ENCODE measurements around the gene LRRC38.
"Not testable (repeated sequence)": the region's sequence is repeated elsewhere in the genome, so short reads cannot be mapped to it uniquely, and the experiment has no call there.

Gene LRRC38, protein sequence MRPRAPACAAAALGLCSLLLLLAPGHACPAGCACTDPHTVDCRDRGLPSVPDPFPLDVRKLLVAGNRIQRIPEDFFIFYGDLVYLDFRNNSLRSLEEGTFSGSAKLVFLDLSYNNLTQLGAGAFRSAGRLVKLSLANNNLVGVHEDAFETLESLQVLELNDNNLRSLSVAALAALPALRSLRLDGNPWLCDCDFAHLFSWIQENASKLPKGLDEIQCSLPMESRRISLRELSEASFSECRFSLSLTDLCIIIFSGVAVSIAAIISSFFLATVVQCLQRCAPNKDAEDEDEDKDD

DNA sequence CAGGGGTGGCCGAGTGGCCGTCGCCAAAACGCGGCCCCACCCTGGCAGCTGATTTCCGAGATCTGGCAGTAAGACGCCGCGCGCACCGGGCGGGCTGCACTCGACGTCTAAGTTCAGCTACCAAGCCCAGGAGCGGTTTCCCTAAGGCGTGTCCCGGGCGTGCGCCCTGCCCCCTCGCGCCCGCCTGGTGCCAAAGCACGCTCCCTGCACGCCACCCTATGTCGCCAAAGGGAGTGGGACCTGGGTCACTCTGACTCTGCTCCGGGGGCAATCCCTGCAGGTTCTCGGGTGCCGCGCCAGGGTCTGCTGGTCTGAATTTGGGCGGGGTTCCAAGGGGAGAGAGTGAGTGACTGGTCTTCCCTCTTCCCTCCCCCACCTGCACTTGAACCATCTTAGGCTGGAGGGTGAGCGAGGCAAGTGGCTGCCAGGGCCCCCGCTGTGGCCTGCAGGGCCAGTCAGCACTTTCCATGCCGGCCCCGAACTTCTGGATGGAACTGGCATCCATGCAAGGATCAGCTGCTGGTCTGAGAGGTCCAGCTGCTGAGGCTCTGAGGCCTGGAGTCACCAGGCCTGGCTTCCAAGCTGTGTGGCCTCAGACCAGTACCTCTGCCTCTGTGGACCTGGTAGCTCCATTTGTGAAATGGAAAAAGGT lies at the start of gene LRRC38:
LRRC38 (minus strand) TSS at position 109 of the 652 bp plus-strand sequence. CDS start 410 bp downstream, outside the sequence.
- DNase-seq, result no peak
- in situ Hi-C loops (cut with HindIII; ENCODE audit: low pct_ligation_motif_present, low pct_unique_long_range_greater_than_20kb, low sequenced_read_pairs), result no loop called here

DNA sequence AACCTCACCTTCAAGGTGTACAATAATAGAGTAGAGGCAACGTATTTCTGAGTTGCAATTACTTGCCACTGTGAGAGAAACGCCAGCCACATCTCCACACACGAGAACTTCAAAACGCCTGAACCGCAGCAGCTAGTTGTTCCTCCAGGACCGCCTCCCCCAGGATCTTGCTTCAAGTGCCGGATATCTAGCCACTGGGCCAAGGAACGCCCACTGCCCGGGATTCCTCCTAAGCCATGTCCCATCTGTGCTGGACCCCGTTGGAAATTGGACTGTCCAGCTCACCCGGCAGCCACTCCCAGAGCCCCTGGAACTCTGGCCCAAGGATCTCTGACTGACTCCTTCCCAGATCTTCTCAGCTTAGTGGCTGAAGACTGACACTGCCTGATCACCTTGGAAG lies 49.2 kb upstream of the LRRC38 start:
- in situ Hi-C loops (cut with HindIII; ENCODE audit: low pct_ligation_motif_present, low pct_unique_long_range_greater_than_20kb, low sequenced_read_pairs); DNase-seq: not testable (repeated sequence)

DNA sequence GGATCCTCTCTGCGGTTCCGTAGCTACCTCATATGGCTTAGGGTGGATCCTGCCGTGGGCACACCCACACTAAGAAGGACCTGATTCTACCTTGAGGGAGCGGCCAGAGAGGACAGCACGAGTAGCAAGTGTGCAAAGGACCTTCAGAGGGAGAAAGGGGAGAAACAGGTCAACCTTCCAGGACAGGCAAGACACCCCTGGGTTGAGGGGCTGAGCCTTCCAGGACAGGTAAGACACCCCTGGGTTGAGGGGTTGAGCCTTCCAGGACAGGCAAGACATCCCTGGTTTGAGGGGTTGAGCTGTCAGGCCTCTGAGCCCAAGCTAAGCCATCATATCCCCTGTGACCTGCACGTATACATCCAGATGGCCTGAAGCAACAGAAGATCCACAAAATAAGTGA lies 46.7 kb upstream of the LRRC38 start:
- in situ Hi-C loops (cut with HindIII; ENCODE audit: low pct_ligation_motif_present, low pct_unique_long_range_greater_than_20kb, low sequenced_read_pairs), result no loop called here
- DNase-seq, result no peak

DNA sequence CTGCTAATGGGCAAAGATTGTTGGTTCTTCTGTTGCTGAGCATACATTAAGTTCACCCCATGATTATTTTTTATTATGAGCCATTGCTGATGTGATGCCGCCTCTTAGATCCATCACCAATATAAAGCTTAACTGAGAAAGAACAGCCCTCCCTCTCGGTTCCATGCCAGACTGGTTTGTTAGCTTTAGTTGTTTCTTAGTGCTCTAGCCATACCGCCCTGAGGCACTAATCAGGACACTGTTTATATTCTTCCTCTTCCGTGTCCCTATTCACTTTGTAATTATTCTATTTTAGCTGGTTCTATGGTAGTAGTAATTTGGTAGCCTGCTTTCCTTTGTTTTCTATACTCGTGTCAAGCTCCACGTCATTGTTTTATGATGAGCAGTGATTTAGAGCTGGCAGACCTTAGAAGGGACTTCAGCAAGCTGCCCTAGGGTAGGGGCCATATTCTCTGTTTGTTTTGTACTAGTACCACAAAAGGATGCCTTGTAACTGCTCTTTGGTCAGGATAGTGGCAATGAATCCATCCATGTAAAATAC lies 42.5 kb upstream of the LRRC38 start:
- no peak for DNase-seq
- in situ Hi-C loops (cut with HindIII; ENCODE audit: low pct_ligation_motif_present, low pct_unique_long_range_greater_than_20kb, low sequenced_read_pairs), result no loop called here

DNA sequence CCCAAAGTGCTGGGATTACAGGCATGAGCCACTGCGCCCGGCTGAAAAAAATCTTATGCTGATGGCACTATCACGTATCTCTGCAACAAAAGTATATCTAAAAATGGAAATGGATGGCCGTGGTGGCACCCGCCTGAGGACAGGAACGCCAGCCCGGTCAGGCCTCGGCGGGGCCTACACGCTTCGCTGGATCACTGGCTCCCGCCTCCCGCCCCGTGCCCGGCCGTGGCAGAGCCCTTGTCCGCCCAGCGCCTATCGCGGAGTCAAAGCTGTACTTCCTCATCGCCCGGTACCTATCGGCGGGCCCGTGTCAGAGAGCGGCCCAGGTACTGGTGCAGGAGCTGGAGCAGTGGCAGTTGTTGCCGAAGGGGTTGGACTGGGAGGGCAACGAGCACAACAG lies 41.0 kb upstream of the LRRC38 start:
- in situ Hi-C loops (cut with HindIII; ENCODE audit: low pct_ligation_motif_present, low pct_unique_long_range_greater_than_20kb, low sequenced_read_pairs), result no loop called here
- no peak for DNase-seq

DNA sequence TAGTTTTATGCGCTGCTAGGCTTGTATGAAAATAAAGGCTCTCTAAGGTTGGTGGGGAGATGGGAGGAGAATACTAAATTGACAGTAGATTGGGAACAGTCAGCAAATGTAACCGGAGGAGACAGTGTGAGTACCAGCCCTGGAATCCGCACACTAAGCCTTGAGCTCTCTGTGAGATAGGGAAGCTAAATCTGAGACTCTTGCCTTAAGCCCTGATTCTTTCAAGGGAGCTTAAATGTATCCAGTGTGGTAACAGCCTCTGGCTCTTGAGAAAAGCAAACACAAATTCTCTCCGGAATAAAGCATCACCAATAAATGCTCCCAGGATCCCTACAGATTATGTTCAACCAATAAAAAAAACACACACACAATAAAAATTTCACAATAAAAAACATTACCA lies 36.9 kb upstream of the LRRC38 start:
- DNase-seq, result no peak
- in situ Hi-C loops (cut with HindIII; ENCODE audit: low pct_ligation_motif_present, low pct_unique_long_range_greater_than_20kb, low sequenced_read_pairs), result no loop called here

DNA sequence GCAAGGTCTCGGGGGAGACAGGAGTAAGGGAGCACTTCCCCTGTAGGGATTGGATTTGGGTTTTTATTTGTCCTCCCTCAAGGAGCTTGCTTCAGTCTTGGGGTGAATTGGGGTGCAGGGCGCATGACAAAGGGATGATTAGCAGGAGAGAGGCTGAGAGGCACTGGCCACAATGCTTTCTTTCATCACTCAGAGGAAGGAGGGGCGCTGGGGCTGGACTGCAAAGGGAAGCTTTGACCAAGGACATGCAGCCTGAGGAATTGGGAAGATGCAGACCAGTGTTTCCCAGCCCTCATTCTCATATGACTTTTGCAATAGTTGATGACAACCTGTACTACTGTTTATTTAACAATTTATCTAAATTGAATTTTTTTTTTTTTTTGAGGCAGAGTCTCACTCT lies 35.7 kb upstream of the LRRC38 start:
- DNase-seq, result no peak
- in situ Hi-C loops (cut with HindIII; ENCODE audit: low pct_ligation_motif_present, low pct_unique_long_range_greater_than_20kb, low sequenced_read_pairs), result no loop called here

DNA sequence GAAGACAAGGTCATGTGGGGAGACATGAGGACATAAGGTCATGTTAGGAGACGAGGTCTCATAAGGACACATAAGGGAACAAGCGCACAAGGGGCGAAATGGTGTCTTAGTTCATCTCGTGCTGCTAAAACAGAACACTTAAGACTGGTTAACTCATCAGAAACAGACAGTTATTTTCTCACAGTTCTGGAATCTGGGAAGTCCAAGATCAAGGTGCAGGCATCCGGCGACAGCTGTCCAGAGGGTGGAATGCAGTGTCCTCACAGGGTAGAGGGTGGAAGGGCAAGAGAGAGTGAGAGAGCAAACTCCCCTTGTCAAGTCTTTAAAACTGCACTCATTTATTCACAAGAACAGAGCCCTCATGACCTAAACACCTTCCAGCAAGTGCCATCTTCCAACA lies 35.2 kb upstream of the LRRC38 start:
- no peak for DNase-seq
- in situ Hi-C loops (cut with HindIII; ENCODE audit: low pct_ligation_motif_present, low pct_unique_long_range_greater_than_20kb, low sequenced_read_pairs), result no loop called here

DNA sequence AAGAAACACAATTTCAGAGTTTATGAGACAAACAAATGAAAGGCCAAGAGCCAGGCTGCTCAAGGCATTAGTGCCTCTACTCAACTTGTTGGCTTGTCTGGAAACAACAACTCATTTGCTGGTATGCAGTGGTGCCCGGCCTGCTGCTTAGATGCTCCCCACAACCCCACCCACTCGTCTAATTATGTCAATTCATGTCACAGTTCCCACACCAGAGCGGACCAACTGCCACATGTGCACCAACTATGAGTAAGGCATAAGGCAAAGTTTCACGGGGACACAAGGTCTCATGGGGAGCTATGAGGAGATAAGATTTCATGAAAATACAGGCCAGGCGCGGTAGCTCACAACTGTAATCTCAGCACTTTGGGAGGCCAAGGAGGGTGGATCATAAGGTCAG lies 34.5 kb upstream of the LRRC38 start:
- in situ Hi-C loops (cut with HindIII; ENCODE audit: low pct_ligation_motif_present, low pct_unique_long_range_greater_than_20kb, low sequenced_read_pairs), result no loop called here

DNA sequence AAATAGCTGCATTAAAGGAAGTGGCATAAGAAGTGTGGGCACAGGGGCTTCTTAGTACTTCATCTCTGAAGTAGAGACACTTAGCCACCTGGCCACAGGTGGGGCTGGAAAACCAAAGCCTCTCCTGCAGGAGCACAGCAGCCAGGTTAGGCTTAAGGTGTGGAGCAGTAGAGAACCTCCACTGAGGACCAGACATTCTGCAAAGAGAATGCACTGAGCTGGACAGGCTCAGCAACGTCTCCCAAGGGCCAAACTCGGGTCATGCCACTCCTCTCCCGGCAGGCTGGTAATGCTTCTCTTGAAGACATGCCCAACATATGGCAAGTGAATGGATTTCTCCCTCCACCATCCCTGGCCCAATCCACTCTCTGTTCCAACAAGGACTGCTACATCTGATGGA lies 33.0 kb upstream of the LRRC38 start:
- in situ Hi-C loops (cut with HindIII; ENCODE audit: low pct_ligation_motif_present, low pct_unique_long_range_greater_than_20kb, low sequenced_read_pairs), result no loop called here
- DNase-seq, result no peak

More for the DNA sequence above, 34.5 kb upstream of the LRRC38 start:
- DNase-seq, result no peak

DNA sequence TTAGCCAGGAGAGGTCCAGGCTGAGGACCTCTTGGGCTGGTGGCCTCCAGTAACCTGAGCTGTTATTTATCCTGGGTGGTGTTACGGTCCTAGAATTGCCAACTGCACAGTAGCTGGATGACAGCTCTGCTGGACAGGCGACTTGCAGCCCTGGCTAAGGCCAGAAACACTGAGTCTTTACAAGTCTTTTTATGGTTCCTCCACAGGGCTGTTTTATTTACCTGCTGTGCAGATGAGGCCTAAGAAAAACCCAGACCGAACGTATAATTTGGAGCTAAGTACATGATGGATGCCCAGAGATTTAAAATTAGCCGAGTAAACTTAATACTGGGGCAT lies 30.4 kb upstream of the LRRC38 start:
- in situ Hi-C loops (cut with HindIII; ENCODE audit: low pct_ligation_motif_present, low pct_unique_long_range_greater_than_20kb, low sequenced_read_pairs), result no loop called here
- no peak for DNase-seq

DNA sequence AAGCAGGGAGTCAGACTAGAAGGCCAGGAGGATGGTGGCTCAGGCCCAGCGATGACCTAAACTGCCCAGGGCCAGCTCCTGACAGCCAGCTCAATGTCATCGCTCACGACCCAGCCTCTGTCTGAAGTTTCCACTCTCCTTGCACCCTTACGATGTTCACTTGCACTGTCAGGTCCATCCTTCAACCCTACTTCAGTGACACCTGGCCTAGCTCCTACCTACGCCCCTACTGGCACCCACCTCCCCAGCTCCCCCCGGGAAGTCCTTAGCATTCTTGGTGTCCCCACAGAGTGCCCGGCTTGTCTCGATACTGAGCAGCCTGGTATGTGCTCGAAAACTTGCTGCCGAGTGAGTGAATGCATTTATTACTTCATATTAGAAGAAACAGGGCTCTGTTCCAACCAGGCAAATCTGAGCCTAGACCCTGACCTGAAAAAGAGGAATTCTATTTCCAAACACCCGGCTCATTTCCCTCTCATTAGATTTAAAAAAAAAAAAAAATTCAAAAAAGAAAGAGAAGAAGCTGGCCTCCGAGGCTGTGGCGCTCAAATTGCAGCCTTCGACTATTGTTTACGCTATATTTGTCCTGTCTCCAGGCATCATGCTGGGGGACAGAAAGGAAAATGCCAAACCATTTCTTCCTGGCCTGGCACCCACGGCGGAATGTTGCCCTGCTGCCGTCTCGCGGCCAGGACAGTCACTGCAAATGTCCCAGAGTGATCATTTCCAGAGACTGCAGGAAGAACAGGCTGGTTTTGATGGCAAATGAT lies 29.8 kb upstream of the LRRC38 start:
- in situ Hi-C loops (cut with HindIII; ENCODE audit: low pct_ligation_motif_present, low pct_unique_long_range_greater_than_20kb, low sequenced_read_pairs), result no loop called here
- DNase-seq, result no peak

DNA sequence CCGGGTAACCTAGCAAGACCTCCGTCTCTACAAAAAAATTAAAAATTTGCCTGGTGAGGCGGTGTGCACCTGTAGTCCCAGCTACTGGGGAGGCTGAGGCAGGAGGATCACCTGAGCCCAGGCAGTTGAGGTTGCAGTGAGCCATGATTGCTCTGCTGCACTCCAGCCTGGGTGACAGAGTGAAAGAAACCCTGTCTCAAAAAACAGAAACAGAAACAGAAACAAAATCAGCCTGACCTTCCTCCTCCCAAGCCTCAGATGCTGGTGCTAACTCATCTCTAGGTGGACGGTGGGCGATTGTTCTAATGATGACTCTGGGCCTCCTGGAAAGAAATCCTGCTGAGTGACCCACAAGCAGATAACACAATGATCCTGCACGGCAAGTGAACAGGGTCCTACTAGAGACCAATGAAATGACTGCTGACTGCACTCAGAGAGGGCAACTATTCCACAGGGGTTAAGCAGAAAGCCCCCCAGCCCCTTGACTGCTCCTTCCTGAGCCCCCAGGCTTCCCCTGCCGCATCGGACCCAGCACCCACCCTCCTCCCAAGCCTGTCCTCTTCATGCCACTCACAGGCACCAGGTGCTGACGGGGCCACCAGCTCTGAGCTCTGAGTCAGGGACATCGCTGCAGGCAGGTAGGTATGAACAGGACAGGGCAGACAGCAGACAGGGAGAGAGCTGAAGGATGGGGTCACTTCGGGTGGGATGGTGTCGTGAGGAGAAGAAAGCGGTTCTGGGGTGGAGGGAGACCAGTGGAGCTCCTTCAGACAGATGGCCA lies 27.8 kb upstream of the LRRC38 start:
- no peak for DNase-seq
- in situ Hi-C loops (cut with HindIII; ENCODE audit: low pct_ligation_motif_present, low pct_unique_long_range_greater_than_20kb, low sequenced_read_pairs), result no loop called here

DNA sequence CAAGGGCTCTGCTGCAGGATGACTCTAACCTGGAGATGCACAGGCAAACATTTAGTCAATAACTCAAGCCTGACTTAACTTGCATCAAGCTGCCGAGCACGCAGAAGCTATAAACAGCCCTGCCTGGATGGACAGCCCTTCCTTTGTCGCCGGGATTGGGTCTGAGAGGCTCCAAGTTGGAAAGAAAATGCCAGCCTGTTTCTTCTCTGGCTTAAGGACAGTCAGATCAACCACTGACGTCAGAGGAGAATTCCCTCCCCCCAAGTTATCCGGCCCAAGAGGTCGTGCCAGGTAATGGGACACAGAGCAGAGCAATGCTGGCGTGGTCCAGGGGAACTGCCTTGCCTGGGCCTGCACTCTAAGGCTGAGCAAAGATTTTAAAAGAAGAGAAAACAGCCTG lies 27.1 kb upstream of the LRRC38 start:
- DNase-seq, result no peak
- in situ Hi-C loops (cut with HindIII; ENCODE audit: low pct_ligation_motif_present, low pct_unique_long_range_greater_than_20kb, low sequenced_read_pairs), result no loop called here

DNA sequence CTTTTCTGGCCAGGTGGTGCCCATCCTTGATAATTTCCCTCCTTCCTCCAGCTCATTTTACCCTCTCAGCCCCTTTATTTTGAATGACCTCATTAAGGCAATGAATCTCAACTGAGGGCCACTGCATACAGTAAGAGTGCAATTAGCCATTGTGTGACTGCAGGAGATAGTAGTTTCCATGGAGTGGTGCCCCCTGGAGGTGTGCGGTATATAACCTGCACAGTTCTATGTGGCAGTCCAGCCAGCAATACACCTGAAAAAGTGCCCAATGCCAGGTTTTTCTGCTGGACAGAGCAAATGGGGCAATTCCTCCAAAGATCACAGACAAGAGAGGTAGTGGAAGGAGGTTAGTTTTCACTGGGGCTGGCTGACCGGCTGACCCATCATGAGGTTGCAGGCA lies 25.9 kb upstream of the LRRC38 start:
- in situ Hi-C loops (cut with HindIII; ENCODE audit: low pct_ligation_motif_present, low pct_unique_long_range_greater_than_20kb, low sequenced_read_pairs), result no loop called here

DNA sequence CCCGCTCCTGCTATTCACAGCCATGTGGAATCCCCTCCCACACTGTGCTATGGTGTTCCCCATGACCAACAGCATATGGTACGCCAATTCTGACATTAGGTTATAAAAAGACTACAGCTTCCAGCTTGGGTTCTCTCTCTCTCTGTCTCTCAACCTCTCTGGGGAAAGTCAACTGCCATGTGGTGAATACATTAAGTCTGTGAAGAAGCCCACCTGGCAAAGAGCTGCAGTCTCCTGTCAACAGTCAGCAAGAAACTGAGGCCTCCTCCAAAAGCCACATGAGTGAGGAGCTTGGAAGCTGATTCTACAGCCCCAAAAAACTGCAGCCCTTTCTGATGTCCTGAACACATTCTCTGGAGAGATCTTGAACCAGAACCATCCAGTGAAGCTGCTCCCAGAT lies 25.0 kb upstream of the LRRC38 start:
- DNase-seq, result no peak
- in situ Hi-C loops (cut with HindIII; ENCODE audit: low pct_ligation_motif_present, low pct_unique_long_range_greater_than_20kb, low sequenced_read_pairs), result no loop called here

More for the DNA sequence above, 25.9 kb upstream of the LRRC38 start:
- DNase-seq, result no peak

DNA sequence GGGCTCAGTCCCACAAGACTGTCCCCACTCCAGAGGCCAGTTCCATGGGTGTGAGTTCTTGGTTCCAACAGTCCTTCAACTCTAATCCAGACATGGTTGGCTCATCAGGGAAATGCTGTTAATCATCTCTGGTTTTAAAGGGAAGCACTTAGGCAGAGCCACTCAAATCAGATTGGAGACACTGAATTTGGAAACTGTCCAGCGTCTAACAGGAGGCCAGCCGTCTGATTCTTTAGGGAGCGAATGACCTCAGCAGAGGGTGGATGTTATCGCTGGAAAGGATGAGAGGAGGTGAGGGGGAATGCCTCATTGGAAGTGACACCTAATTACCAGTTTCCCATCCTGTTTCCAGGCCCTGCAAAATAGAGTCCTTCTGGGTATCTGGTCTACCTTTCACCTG lies 22.8 kb upstream of the LRRC38 start:
- in situ Hi-C loops (cut with HindIII; ENCODE audit: low pct_ligation_motif_present, low pct_unique_long_range_greater_than_20kb, low sequenced_read_pairs), result no loop called here
- no peak for DNase-seq

DNA sequence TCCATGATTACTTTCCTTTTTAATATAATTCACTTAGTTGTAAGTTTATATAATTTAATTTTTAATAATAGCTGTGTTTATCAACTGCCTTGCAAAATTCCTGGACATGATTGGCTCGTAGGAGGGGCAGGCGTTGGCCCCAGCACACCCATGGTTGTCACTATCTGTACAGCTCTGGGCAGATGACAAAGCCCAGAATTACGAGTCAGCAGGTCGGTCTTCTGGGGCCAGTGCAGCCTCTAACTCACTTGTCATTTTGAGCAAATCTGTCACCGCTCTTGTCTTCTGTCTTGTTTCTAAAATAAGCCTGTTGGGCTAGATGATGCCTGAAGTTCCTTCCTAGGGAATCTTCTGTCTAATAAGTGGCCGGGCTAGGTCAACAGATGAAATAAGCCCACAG lies 21.4 kb upstream of the LRRC38 start:
- in situ Hi-C loops (cut with HindIII; ENCODE audit: low pct_ligation_motif_present, low pct_unique_long_range_greater_than_20kb, low sequenced_read_pairs), result no loop called here
- DNase-seq, result no peak

DNA sequence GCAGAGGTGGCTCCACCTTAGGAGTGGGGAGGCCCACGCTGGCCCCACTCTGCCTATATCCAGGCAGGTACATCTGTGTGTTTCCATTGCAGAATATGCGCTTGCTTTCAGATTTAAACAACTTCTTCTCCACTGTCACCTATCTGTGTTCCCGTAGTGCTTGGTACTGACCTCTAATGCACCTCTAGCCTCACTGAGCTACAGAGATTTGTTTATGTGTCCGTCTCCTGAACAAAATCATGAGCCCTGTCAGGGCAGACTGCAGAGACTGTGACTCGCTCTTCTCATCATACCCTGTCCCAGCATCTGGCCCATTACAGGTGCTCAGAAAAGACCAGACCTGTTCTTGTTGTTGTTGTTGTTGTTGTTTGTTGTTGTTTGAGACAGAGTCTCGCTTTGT lies 14.5 kb upstream of the LRRC38 start:
- DNase-seq, result no peak
- in situ Hi-C loops (cut with HindIII; ENCODE audit: low pct_ligation_motif_present, low pct_unique_long_range_greater_than_20kb, low sequenced_read_pairs), result no loop called here

Measured in ACHN (cell line).